Endothelial cell of umbilical vein (primary cell): ENCODE results near the gene NUP54.

Experiments
- EZH2 ChIP-seq: IDR thresholded peaks from 2 replicates; pipeline ENCODE4 v1.6.1; 2012; ENCODE audit warnings: borderline replicate concordance, low read depth, mild to moderate bottlenecking, moderate library complexity, low read length, inconsistent platforms; ENCODE audit not compliant: severe bottlenecking
- FOS ChIP-seq: IDR thresholded peaks from 2 replicates; pipeline ENCODE4 v1.6.1; 2011; ENCODE audit warnings: mild to moderate bottlenecking, low read length, moderate library complexity, borderline replicate concordance; ENCODE audit not compliant: insufficient read depth
- GATA2 ChIP-seq: IDR thresholded peaks from 2 replicates; pipeline ENCODE4 v1.7.0; 2011; ENCODE audit warnings: low read depth, mild to moderate bottlenecking, moderate library complexity, mixed read lengths, low read length; ENCODE audit not compliant: insufficient read length, insufficient read depth
- JUN ChIP-seq: IDR thresholded peaks from 2 replicates; pipeline ENCODE4 v1.6.1; 2011; ENCODE audit warnings: borderline replicate concordance, low read depth; ENCODE audit not compliant: insufficient read length, insufficient read depth
- MYC ChIP-seq: IDR thresholded peaks from one replicate; pipeline ENCODE4 v1.6.1; 2011; ENCODE audit warnings: mild to moderate bottlenecking, low read depth, low read length
- POLR2A ChIP-seq: IDR thresholded peaks from 2 replicates; pipeline ENCODE4 v1.6.1; 2012; ENCODE audit warnings: low read depth, mild to moderate bottlenecking, control low read depth, low read length
- POLR2AphosphoS5 ChIP-seq: IDR thresholded peaks from 2 replicates; pipeline ENCODE4 v1.6.1; 2012; ENCODE audit warnings: low read depth, mild to moderate bottlenecking, control low read depth, low read length, moderate library complexity; ENCODE audit not compliant: insufficient read depth
- TF ChIP-seq, protein P1 (sequence below), 2 donors: IDR thresholded peaks; 1 replicate in 1 of 2; 2 replicates in 1 of 2; pipeline ENCODE4 v1.5.1; 2011; ENCODE audit warnings: low read length in 2 of 2, mild to moderate bottlenecking in 2 of 2, moderate library complexity in 2 of 2, control low read depth in 1 of 2, inconsistent platforms in 1 of 2, low read depth in 1 of 2; ENCODE audit not compliant: insufficient read depth in 1 of 2; ENCODE audit errors: extremely low read depth in 1 of 2
- TF ChIP-seq, protein P2 (sequence below): IDR thresholded peaks from 2 replicates; pipeline ENCODE4 v1.6.1; 2011; ENCODE audit not compliant: insufficient read depth, insufficient read length

DNA sequence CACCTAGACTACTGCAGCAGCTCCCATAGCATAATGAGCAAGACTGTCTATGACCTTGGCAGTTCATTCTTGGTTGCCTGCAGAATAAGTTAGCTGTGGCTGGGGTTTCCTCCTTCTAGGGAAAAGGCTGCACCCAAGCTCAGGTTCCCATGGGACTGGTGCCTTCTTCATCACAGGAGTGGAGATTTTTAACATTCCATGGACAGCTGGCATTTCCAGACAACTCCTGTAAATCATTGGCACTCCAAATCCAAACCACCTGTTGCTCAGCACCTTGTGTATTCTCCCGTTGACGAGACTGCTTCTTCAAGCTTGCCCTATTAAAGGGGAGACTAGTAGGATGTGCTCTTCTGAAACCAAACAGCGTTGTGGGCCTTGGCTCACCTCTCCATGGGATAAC, 7.8 kb upstream of the NUP54 start:
- no peak for TF ChIP-seq JUN
- TF ChIP-seq POLR2AphosphoS5, result no peak
- TF ChIP-seq, protein P1, sequence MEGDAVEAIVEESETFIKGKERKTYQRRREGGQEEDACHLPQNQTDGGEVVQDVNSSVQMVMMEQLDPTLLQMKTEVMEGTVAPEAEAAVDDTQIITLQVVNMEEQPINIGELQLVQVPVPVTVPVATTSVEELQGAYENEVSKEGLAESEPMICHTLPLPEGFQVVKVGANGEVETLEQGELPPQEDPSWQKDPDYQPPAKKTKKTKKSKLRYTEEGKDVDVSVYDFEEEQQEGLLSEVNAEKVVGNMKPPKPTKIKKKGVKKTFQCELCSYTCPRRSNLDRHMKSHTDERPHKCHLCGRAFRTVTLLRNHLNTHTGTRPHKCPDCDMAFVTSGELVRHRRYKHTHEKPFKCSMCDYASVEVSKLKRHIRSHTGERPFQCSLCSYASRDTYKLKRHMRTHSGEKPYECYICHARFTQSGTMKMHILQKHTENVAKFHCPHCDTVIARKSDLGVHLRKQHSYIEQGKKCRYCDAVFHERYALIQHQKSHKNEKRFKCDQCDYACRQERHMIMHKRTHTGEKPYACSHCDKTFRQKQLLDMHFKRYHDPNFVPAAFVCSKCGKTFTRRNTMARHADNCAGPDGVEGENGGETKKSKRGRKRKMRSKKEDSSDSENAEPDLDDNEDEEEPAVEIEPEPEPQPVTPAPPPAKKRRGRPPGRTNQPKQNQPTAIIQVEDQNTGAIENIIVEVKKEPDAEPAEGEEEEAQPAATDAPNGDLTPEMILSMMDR (IDR thresholded peaks at IDR 0.05; ENCODE audit: extremely low read depth in 1 of 2, insufficient read depth in 1 of 2, low read depth in 1 of 2, low read length in 2 of 2), result no peak
- no peak for TF ChIP-seq POLR2A
- TF ChIP-seq, protein P2, sequence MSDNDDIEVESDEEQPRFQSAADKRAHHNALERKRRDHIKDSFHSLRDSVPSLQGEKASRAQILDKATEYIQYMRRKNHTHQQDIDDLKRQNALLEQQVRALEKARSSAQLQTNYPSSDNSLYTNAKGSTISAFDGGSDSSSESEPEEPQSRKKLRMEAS, result no peak
- TF ChIP-seq EZH2, result no peak
- TF ChIP-seq GATA2, result no peak
- TF ChIP-seq MYC, result no peak
- TF ChIP-seq FOS, result no peak
